Amniotic epithelial cell (primary cell): ENCODE data around the gene VOPP1.
"Not testable (repeated sequence)": the region's sequence is repeated elsewhere in the genome, so short reads cannot be mapped to it uniquely, and the experiment has no call there.

ENCODE experiments used
- DNase-seq: peaks from one replicate; pipeline ENCODE4 v3.0.0-alpha.2; 2010; ENCODE audit warnings: low read depth

The VOPP1 gene

DNA sequence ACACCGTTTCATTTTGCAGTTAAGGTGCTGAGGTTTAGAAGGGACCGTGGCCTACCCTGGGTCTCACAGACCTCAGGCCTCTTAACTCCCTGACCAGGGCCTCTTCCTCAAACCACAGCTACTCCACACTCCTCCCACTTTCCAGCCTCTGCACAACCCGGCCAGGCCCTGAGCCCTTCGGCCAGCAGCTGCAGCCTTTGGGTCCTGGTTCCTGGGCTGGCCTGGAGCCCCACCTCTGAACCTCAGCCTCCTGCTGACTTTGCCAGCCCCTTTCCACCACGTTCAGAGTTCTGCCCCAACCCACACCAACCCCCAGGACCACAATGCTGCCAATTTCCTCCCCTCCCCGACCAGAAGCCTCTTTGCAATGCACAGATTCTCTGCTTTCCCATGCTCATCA lies 84.1 kb downstream of the VOPP1 start:
- DNase-seq: peak; percentile 17

DNA sequence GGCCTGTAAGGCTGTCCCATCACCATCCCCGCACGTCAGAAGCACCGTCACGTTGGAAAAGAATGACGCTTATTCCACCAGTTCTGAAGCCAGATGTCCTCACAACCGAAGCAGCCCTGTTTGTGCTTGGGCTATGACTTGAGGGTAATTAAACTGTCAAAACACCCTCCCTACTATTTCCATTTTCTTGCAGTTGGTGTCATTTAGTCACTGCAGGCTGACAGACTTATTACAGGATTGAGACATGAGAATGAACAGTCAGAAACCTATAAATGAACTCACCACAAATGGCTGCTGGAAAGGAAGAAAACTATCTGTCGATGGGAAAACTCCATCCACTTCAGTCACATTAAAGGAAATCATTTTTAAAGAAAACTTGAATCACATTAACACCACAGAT lies 85.3 kb downstream of the VOPP1 start:
- DNase-seq: no peak

DNA sequence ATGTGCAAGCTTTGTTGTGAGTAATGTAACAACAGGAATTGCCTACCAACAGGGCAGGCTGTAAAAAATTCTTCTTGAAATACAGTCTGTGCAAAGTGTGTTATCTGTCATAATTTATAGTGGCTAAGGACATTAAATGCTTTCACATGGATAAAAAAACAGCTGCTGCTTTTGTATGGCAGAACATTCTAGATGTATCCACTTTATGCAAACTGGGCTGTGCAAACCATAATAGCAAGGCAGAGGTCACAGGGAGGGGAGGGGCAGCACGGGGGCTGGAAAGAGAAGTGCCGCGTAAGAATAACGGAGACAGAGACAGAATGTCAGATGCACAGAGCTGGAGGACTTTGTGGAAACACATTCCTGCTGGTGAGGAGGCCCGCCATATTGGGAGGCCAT lies 86.1 kb downstream of the VOPP1 start:
- no peak for DNase-seq

DNA sequence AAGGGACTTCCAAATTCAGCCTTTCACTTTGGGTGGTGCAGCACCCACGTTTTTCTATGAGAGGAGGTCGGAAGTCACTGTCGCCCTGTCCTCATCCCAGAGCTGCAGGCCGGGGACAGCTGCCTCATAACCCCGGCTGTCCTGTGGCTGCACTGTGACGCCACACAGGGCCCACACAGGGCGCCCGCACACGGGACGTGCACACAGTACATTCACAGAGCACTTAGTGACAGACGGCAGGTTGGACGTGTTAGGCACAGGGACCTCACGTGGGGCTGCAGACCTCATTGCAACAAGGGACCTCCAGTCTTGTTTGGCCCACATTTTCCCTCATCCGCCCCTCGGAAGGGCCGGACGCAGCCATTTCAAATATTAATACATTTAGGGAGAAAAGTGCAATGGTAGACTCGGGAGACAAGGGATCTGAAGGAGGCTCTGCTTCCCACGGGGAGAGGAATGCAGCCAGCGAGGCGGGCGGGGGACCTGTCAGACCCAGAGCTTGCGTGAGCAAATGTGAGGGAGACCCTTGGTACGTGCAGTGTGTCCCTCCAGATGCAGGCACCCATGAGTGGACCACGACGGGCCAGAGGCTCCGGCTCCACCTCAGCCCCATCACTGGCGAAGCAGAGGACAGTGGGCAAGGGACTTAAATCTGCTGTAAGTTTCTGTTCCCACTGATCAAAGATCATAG lies 86.7 kb downstream of the VOPP1 start:
- no peak for DNase-seq

DNA sequence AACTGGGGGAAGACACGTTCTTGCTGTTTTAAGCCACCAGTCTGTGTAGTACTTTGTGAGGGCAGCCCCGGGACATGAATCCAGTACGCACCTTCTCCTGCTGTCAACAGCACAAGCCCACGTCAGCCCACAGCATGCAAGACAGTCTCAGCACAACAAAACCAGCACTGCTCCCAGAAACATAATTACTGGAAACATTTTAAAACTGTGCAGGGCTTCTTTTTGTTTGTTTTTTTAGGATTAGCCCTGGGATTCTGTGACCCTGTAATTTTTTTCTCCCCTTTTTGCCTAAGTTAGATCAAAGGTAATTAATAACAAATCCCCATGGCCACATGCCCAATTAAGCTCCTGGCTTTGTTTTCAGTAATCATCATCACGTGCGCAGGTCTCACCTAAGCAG lies 87.5 kb downstream of the VOPP1 start:
- no peak for DNase-seq

DNA sequence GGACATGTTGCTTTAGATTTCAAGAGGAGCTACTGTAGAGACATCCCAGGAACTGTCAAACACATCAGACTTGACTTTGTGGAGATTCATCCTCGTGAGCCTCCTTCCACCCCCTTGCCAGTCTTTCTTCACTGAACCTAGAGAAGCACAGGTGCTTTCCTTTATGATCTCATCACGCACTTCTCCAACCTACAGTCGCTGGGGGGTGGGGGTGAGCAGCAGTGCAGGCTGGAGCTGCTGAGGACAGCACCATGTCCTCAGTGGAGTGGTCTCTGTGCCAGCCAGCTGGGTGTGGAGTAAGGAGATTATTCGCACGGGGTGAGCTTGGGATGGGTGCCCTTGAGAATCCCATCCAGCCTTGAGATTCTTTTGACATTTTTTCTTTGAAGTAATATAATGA lies 88.1 kb downstream of the VOPP1 start:
- DNase-seq: no peak

DNA sequence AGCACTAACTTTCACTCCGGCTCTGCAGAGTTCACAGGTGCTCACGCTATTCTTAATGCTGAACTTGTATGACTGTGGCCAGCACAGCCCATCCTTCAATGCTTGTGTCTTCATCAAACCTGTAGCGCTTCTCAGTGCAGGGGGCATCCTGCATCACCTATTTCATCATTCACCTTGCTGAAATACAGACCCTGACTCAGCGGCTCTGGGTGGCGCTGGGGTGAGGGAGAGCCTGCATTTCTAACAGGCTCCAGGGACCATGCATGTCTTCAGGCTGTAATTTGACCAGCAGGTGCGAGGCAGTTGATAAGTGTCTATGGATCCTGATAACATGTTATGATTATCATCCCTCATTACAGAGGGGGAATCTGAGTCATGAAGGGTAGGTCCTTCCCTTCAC lies 89.3 kb downstream of the VOPP1 start:
- no peak for DNase-seq

DNA sequence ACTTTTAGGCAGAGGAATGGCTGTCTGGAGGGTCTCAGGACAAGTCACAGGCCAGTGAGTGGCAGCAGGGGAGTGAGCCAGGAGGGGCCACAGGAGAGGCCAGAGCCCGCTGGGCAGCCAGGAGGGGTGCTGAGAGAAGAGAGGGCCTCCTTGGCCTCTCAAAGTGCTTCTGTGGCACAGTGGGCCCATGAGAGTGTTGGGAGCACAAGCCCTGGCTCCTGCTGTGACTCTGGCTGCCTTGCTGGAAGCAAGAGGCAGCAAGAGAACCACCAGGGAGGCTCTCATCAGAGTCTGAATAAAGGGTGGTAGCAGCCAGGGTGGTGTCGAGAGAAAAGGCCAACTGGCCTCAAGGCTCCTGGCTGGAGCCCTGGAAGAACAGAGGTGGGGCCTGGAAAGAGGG lies 91.1 kb downstream of the VOPP1 start:
- no peak for DNase-seq

DNA sequence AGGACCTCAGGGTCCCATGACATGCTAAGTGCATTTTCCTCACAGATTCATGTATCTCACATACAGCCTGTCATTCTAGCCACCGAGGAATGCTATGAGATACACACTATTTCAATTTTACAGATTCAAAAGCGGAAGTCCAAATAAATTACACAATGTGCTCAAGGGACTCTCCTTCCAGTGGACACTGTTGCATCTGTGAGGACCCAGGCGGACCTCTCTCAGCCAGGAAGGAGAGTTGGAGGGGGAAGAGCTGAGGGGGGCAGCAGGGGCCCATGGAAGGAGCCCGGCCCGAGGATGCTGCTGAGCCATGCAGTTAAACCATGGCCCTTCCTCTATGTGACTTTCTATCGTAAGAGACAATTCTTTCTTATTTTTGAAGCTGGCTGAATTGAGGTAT lies 93.6 kb downstream of the VOPP1 start:
- no peak for DNase-seq

DNA sequence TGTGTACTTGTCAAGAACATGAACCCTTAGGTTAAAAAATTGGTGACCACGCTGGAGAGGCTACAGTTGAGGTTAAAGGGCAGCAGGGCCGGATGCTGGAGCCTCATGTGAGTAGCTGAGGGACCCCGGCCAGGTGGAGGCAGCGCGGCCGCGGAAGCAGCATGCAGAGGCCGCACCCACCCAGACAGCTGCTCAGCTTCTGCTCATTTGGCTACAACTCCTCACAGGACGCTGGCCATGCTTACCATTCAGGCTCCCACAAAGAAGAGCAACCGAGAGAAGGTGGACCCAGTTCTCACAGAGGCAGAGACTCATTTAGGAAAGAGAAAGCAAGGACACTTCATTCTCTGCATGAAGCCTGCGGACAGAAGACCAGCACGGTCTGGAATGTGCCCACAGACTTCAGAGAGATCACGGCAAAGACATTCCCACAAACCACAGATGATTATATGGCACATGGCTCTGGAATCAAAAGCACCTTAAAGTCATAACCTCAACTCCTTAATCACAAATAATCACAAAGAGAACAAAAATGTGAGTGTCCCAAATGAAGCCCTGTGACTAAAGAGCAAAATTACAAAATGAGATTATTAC lies 94.4 kb downstream of the VOPP1 start:
- peak; percentile 90 for DNase-seq

DNA sequence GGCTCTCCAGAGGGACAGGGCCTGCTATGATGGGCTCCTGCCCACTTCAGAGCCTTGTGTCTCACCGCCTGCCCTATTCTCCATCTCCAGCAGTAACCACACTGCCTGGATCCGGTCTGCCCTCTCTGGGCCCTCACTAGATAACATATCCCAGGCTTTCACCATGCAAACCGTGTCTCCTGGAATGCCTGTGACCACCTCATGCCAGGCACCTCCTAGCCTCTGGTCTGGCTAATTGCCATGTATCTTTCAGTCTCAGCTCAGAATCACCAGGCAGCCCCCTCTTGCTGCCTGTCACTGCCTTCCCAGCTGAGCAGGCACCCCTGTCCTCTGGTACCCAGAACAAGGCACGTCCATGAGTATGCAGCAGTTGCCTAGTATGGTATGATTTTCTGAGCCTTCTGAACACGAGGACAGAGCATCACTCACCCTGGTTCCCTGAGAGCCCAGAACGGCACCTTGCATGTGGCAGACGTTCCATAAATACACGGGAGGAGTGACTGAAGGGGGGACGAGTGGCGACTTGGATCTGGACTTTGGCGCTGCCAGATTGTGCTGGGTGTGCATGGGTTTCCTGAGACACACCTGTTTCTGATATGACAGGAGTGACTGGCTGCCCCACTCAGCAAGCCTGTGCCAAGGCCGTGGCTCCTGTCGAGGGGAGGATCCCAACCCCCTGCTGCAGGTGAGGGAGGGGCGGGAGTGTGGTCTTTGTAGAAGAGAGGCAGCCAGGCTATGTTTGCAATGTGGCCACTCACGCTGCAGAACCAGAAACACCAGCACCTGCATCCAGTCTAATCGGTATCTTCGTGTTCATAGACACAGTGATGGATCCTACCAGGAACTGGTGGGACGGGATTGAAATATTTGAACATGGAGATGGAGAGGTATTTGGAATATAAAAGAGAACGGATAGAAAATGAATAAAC lies 95.2 kb downstream of the VOPP1 start:
- peak; percentile 23 for DNase-seq

DNA sequence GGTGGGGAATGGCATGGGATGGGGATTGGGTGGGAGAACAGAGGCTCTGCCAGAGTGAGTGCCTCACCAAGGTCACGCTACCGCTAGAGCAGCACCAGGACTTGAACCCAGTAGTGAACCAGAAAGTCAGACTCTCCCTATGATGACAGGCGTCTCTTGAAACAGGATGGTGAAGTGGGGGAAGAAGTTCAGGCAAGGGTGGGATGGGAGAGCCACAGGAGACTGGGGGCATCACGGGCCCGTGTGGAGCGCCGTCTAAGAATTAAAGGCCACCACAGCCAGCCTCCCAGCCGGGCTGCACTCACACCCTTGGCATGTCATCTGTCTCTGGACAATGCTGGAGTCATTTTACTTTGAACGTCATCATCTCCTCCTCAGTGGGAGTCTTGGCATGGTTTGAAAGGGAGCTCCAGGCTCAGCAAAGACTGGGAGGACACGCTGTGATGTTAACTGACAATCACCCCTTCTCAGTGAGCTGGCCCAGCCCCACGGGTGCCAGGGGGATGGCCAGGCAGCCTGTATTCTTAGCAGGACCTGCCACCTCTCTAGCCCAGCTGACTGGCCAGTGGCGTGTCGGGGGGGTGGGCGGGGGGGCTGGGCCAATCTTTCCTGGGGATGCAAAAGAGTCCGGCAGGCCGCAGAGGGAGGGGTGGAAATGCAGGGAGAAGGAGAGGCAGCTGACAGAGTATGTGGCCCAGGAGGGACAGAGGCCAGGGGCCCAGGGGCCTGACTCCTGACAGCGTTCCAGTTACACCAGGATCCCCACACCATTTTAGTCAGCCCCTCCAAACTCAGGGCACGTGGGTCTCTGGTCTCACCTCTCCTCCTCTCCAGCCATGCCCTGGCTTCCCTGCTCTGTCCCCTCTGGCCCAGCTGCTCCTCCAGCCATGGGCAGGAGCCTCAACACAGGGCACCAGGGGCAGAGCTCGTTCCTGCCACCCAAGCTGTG lies 96.2 kb downstream of the VOPP1 start:
- DNase-seq: no peak

DNA sequence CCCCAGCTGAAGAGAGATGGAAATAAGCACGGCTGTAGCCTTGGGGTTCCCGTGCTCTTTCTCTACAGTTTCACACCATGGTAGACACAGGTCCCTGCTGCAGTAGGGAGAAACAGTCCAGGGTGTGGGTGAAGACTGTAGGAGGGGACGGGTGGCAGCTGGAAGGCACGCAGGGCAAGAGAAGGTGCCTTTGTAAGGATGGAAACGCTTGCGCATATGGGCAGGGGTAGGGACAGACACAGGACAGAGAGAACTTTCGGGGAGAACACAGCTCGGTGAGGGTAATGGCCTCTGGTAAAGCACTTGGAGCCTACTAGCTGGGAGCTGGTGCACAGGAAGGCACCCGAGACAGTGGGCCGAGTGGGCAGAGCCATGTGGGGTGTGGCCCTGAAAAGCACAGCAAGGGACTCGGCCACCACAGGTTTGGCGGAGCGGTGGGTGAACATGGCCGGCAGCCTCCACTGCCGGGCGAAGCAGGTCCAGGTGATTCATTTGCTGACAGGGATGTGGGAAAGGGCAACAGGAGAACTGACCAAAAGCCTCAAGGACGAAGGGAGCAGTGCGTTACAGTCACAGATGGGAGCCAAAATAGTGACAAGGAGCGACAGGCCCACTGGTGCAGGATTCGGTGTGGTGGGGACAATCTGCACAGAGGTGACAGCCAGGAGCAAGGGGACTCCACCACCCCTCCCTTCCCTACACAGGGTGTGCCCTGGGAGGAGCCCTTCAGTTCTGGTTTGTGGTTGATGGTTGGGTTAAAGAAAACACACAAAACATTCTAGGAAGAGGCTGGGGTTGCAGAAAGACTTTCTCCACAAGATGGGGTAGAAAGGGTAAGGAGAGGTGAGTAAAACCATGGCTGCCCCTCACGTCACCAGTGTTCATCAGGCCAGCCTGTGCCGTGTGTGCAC lies 97.1 kb downstream of the VOPP1 start:
- DNase-seq: no peak

DNA sequence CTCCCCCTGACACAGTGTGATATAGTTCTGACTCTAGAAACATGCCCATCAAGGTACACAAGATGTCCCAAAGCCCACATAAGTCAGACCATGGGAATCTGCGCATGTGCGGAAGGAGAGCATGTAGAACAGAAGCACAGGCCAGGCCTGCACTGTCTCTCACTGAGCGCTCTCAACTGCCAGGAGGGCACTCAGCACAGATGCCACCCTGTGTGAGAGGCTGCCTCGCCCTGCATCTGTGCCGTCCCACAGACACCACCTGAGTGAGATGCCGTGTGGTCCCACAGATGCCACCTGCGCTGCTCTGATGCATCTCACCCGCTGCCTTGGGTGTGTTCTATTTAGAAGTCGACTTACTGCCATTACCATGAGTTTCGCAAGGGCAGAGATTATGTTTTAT lies 98.4 kb downstream of the VOPP1 start:
- no peak for DNase-seq

DNA sequence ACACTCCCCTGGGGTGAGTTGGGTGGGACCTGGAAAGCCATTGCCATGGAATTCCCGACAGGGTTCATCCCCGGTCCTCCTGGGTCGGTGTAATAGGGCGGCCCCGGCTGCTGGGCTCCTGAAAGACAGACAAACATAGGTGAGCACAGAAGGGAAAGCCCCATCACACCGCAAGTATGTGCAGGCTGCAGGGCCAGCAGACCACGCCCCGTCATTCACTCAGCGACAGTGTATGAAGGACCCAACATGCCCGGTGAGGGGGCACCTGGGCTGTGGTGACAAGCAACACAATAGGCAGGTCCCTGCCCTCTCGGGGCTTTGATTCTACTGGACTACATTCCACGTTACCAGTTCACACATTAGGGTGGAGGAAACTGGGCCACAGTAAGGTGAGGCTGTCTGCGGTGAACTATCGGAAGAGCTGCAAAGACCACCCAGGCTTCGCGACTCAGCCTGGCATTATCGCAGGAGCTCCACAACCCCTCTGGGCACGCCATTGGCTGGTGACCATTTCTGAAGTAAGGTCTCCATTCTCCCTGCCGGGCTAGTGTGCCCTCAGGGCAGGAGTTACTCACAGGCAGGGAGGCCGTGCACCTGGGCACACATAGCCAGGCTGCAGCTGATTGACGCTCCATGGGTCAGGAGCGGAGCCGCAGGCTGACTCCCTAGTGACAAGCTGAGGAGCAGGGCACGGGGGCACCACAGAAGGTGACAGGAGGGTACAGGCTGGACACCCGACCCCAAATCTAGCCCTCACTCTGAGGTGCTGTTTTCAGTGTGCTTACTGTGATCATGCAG lies 99.2 kb downstream of the VOPP1 start:
- DNase-seq: no peak

DNA sequence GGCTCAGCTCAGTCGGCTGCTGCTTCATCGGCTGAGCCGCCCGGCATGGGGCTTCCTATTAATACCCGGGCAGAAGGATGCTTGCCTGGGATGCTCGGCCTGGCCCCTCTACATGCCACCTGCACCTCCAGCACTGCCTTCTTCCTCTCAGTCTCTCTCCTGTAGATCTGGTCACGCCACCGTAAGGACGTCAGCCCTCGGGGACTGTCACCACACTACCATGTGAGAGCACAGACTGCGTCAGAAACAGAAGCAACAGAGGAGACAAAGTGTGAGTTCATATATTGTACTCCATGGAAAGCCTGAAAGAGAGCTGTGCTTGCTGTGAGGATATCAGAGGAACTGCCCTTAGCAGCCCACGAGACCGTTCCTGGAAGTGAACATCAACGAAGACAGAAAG lies 99.9 kb downstream of the VOPP1 start:
- not testable (repeated sequence) for DNase-seq

DNA sequence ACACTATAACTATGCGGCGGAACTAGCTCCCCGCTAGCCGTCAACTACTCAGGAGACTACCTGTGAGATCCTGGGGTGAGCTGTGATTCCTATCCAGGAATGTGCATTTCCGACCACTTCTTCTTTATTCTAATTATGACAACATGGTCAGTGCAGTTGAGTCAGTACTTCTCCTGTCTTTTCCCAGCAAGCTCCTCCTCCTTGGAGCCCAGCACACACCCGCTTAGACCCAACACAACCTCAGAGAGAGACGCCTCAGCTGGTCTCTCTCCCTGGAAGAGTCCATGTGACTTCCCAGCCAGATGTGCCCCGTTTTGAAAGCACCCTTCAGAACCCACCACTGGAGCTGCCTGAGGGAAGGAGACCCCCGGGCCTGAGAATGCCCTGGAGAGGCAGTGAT lies 100.7 kb downstream of the VOPP1 start:
- DNase-seq: not testable (repeated sequence)

DNA sequence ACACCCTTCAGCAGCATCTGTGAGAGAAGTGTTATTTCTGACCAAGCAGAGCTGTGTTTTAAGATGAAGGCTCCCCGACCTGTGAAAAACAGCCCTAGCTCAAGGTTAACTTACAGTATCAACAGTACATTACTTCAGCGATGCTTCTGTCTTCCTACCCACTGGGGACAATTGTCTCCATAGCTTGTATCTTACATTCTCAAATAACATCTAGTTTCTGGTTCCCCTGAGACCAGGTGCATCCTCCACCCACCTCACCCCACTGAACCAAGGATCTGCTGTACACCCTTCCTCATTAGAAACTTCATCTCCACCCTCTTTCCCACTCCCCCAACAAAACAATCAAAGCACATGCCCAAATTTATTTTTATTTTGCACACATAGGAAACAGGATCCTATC lies 102.0 kb downstream of the VOPP1 start:
- no peak for DNase-seq

DNA sequence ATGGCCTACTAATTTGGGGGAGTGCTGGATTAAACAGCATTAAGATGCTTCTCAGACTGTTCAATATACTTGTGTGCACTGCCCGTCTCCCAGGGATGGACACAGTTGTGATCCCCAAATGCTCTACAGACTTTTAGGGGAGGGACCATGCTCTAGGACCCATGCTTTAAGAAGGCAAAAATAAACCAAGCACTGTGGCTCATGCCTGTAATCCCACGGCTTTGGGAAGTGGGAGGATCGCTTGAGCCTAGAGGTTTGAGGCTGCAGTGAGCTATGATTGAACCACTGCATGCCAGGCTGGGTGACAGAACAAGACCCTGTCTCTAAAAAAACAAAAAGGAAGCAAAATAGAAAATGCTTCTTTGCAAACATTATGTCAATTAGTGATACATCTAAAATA lies 102.6 kb downstream of the VOPP1 start:
- no peak for DNase-seq

DNA sequence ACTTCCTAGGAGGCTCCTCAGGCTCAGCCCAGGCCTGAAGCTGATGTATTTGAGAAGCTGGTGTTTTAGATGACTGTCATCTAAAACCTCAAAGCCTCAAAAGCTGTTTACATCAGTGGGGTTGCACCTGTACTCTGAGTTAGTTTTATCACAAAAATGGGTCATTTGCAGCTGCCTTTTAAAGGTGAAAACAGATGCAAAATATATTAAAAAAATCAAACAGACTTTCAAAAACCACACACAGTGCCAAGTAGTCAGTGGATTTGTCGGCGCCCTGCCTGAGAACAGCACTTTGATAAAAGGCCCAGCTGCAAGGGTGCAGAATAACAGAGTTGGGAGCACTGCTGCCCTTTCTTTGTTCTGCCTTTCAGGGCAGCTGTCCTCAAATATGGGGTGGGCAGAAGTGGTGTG lies 103.0 kb downstream of the VOPP1 start:
- DNase-seq: no peak
